ENCODE results near the gene FBXW5.

- TF ChIP-seq, protein P1, sequence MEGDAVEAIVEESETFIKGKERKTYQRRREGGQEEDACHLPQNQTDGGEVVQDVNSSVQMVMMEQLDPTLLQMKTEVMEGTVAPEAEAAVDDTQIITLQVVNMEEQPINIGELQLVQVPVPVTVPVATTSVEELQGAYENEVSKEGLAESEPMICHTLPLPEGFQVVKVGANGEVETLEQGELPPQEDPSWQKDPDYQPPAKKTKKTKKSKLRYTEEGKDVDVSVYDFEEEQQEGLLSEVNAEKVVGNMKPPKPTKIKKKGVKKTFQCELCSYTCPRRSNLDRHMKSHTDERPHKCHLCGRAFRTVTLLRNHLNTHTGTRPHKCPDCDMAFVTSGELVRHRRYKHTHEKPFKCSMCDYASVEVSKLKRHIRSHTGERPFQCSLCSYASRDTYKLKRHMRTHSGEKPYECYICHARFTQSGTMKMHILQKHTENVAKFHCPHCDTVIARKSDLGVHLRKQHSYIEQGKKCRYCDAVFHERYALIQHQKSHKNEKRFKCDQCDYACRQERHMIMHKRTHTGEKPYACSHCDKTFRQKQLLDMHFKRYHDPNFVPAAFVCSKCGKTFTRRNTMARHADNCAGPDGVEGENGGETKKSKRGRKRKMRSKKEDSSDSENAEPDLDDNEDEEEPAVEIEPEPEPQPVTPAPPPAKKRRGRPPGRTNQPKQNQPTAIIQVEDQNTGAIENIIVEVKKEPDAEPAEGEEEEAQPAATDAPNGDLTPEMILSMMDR (IDR thresholded peaks at IDR 0.05; ENCODE audit: low read depth, low read length): no peak
- no peak for TF ChIP-seq EZH2phosphoT487 (IDR thresholded peaks at IDR 0.05; ENCODE audit: low read depth)
These were observed 27.8 kb upstream of the FBXW5 start for GRCh38 chr9:136972335-136972734.
